Epithelial cell of prostate (primary cell): ENCODE results near the gene PLEKHM2.
"Not testable (repeated sequence)": the region's sequence is repeated elsewhere in the genome, so short reads cannot be mapped to it uniquely, and the experiment has no call there.

Source experiments
- DNase-seq: peaks from one replicate; pipeline ENCODE4 v3.0.0-alpha.2; 2011; ENCODE audit warnings: low read depth, low spot score
- H3K27ac ChIP-seq: fragments of 450-650 bp; 2 replicates; pipeline ENCODE4 v1.5.1; 2017; ENCODE audit warnings: mild to moderate bottlenecking

The PLEKHM2 gene

GRCh38 chr1:15699321-15699720 lies 15.2 kb downstream of the PLEKHM2 start:
- not testable (repeated sequence) for DNase-seq, H3K27ac ChIP-seq

- no peak for DNase-seq
- no peak overlapping the region for H3K27ac ChIP-seq
These were observed 16.4 kb downstream of the PLEKHM2 start for GRCh38 chr1:15700508-15700907.

- DNase-seq = no peak
- no peak overlapping the region for H3K27ac ChIP-seq
These were observed 17.7 kb downstream of the PLEKHM2 start for GRCh38 chr1:15701784-15702183.

GRCh38 chr1:15702722-15703550 lies 18.8 kb downstream of the PLEKHM2 start:
- peak overlapping the region; percentile 64 for H3K27ac ChIP-seq
- no peak for DNase-seq

- peak overlapping the region; percentile 64 for H3K27ac ChIP-seq
- no peak for DNase-seq
These were observed 19.4 kb downstream of the PLEKHM2 start for GRCh38 chr1:15703562-15703961.

DNA sequence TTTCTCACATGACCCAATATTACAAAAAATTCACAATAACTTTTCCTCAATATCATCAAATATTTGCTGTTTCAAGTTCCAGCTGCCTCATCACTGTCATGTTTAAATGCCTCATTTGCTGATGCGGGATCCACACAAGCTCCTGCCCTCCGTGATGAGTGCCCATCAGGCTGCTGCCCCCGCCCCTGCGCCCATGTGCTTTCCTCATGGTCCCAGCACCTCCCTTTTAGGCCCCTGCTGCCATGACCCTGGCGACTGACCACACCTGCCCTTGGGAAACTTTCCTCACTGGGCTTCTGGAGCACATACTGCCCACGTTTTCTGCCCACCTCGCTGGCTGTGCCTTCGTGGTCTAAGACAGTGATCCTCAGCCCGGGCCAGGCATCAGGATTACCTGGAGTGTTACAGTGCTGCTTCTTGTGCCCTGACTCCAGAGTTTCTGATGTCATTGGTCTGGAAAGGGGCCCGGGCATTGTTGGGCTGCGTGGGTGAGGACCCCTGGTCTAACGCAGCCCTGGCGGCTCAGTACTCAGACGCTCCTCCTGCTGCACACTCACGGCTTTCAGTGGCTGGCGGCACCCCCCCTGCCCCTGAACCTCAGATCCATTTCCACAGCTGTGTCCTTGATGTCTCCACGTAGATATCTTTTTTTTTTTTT lies 20.5 kb downstream of the PLEKHM2 start:
- no peak for DNase-seq
- no peak overlapping the region for H3K27ac ChIP-seq

GRCh38 chr1:15705184-15705566 lies 21.1 kb downstream of the PLEKHM2 start:
- no peak overlapping the region for H3K27ac ChIP-seq
- no peak for DNase-seq

GRCh38 chr1:15706751-15707150 lies 22.6 kb downstream of the PLEKHM2 start:
- DNase-seq = no peak
- no peak overlapping the region for H3K27ac ChIP-seq

- no peak for DNase-seq
- no peak overlapping the region for H3K27ac ChIP-seq
These were observed 23.3 kb downstream of the PLEKHM2 start for GRCh38 chr1:15707239-15707925.

GRCh38 chr1:15708486-15709137 lies 24.5 kb downstream of the PLEKHM2 start:
- H3K27ac ChIP-seq = no peak overlapping the region
- no peak for DNase-seq

DNA sequence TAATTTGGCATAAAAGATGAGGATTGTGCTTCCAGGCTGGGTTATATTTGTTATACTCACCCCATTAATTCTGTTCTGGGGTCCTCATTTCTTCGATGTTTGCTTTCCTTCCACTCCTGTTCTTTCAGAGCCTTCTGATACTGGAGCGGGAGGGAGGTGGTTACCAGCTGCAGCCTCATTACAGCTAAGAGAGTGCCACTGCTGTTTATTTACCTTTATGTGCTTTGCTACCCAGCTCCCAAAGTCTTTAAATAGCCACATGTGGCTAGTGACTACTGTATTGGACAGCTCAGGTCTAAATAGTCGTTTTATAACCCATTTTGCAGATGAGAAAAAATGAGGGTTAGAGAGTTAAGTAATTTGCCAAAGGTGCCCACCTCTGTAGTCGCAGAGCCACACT lies 25.1 kb downstream of the PLEKHM2 start:
- DNase-seq = no peak
- no peak overlapping the region for H3K27ac ChIP-seq

GRCh38 chr1:15712168-15712567 lies 28.0 kb downstream of the PLEKHM2 start:
- H3K27ac ChIP-seq = no peak overlapping the region
- no peak for DNase-seq

DNA sequence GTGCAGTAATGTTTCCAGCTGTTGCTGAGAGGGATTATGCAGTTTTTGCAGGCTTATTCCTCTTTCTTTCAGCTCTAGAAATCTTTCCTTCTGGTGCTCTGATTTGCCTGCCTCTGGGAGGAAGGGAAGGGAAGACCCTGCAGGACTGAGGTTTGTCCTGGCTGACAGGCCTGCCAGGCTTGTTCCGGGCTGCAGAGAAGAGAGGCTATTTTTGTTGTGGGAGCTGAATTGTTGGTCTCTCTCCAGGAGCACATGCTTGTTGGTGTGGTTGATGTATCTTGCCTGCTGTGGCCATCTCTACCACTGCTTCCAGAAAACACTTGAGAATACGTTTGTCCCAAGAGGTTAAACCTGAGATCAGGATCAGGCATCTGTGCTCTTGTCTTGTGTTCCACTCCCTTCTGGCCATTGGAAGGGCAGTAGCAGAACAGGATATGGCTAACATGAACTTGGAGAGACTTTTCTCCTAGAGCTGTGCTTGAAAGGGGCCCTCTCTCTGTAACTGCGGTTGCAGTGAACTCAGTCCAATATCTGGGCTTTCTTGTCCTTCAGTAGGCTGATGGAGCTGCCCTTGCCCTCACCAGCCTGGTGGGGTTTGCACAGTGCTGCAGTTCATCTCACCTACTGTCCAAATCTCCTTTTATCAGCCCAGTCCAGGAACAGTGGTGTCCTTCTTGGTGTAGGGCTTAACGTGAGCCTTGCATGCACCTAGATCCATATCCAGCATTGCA lies 30.5 kb downstream of the PLEKHM2 start:
- DNase-seq = no peak
- H3K27ac ChIP-seq = no peak overlapping the region

DNA sequence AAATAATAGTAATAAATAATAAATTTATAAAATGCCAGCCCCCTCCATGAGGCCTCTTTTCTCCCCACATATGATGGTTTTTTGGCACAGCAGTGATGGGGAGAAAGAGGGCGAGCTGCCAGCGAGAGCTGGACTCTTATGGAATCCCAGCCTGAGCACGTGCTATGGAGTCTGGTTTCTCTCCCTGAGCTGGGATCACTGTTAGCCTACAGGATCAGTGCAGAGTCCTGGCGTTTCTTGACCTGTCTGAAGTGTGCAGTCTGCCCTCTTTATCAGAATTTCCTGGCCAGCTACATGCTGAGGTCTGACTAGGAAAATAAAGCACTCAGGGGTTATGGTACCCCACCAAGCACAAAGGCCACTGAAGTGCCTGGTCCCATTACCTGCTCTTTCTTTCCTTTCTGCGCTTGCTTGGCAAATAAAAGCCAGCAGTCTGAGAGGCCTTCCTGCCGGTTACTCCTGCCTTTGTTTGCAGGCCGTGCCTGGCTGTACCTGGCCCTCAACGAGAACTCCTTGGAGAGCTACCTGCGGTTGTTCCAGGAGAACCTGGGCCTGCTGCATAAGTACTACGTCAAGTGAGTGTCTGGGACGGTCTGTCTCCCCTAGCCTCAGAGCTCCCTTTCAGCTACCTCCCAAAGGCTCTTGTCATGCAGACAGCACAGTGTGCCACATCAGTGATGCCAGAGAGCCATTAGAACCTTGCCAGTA lies 33.5 kb downstream of the PLEKHM2 start:
- DNase-seq = no peak
- H3K27ac ChIP-seq = no peak overlapping the region

DNA sequence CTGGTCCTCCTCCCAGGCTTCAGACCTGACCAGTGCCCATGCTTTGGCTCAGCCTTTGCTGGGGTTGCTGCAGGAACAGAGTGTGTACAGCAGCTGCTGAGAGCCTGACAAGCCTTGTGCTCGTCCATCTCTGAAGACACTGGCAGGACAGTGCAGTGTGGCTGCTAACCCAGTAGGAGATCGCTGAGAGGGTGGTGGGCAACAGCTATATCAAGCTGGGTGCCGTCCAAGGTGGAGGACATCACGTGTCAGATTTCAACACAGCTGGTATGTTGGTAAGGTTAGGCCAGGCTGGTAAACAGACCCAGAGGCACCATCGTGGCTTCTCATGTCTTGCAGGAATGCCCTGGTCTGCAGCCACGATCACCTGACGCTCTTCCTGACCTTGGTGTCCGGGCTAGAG lies 34.1 kb downstream of the PLEKHM2 start:
- H3K27ac ChIP-seq = no peak overlapping the region
- DNase-seq = no peak

DNA sequence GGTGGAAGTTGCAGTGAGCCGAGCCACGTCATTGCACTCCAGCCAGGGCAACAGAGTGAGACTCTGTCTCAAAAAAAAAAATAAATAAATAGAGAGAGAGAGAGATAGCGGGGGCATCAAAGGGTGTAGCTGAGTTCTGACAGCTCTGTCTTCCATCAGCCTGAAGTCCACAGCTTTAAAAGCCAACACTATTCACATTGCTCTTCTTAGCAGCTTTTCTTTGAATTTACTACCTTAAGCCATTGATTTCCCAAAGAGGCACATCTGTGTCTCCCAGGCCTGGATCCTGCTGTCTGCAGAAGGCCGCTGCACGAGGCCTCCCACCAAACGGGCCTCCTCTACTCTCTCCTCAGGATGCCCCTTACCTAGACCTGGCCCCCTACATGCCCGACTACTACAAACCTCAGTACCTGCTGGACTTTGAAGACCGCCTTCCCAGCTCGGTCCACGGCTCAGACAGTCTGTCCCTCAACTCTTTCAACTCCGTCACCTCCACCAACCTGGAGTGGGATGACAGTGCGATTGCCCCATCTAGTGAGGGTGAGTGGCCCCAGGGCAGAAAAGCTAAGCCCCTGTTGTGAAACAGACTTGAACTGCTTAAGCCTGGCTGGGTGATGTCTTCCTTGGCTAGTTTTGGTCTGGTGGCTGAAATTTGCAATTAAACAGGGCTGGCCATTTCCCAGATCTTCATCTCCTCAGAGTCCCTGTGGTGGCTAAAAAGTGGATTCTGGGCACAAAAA lies 35.4 kb downstream of the PLEKHM2 start:
- no peak overlapping the region for H3K27ac ChIP-seq
- DNase-seq = no peak

- no peak for DNase-seq
- no peak overlapping the region for H3K27ac ChIP-seq
These were observed 36.7 kb downstream of the PLEKHM2 start for GRCh38 chr1:15720861-15721260.

DNA sequence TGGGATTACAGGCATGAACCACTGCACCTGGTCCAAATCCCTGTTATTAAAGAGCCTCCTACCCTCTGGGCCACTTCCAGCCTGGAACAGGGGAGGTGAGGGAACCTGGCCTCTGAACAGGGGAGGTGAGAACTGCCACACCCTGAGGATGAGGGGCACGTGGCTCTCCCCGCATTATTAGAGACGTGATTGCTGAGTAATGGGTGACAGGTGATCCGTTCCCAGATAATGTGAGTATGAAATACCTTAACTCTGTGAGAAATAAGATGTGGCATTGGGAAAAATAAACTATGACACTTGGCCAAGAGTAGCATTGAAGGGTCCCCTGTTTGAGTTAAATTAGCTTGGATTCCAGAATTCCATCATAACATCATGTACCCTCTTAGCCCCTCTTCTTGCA lies 38.3 kb downstream of the PLEKHM2 start:
- H3K27ac ChIP-seq = no peak overlapping the region
- DNase-seq = no peak
